Sigmoid colon (tissue), 4 donors: ENCODE results near the gene RHOB.

Experiments
- CTCF ChIP-seq, 4 experiments: fragments of 450-650 bp in 3 of 4; fragments of 200-600 bp in 1 of 4; IDR thresholded peaks; one replicate each; pipeline ENCODE4 v1.5.1; 2016 to 2019; ENCODE audit warnings: antibody characterized with exemption in 4 of 4, mild to moderate bottlenecking in 3 of 4, moderate library complexity in 2 of 4
- EP300 ChIP-seq, 4 donors: sonication (generic); formaldehyde crosslinking; IDR thresholded peaks; one replicate each; pipeline ENCODE4 v1.6.1; 2017; ENCODE audit warnings: antibody characterized with exemption in 4 of 4
- POLR2A ChIP-seq, 2 donors: fragments of 450-650 bp; IDR thresholded peaks; one replicate each; pipeline ENCODE4 v1.6.1; 2016; ENCODE audit warnings: antibody characterized with exemption in 2 of 2, mild to moderate bottlenecking in 2 of 2, moderate library complexity in 2 of 2
- POLR2AphosphoS5 ChIP-seq, 4 donors: sonication (generic); formaldehyde crosslinking; IDR thresholded peaks; one replicate each; pipeline ENCODE4 v1.6.1; 2017; ENCODE audit warnings: antibody characterized with exemption in 4 of 4

- TF ChIP-seq POLR2A (IDR thresholded peaks at IDR 0.05) = peak; percentile 33 to 38
- TF ChIP-seq CTCF (IDR thresholded peaks at IDR 0.05) = no peak
- no peak for TF ChIP-seq EP300 (IDR thresholded peaks at IDR 0.05)
- TF ChIP-seq POLR2AphosphoS5 (IDR thresholded peaks at IDR 0.05) = peak; percentile 51 to 89 (median 82)
Measured at GRCh38 chr2:20448246-20448976, 1.5 kb downstream of the RHOB start.
